DND-41 (cell line): ENCODE data around the gene DGKI.

Source experiments
- ATAC-seq: fragments of 200-7000 bp; cut with Tn5 transposase; 3 replicates; pipeline ENCODE4 v1.9.1; 2021; ENCODE audit warnings: low read depth; ENCODE audit not compliant: insufficient read depth
- DNase-seq: peaks from one replicate; pipeline ENCODE4 v3.0.0-alpha.2; 2020
- H2AFZ ChIP-seq: 2 replicates; pipeline ENCODE4 v1.6.0; 2012; ENCODE audit warnings: low read depth, low read length
- H3K27ac ChIP-seq: 2 replicates; pipeline ENCODE4 v1.5.1; 2012; ENCODE audit warnings: low read length, inconsistent platforms
- H3K27me3 ChIP-seq: fragments of 200-600 bp; sonication (generic); 2 replicates; pipeline ENCODE4 v1.6.0; 2012; ENCODE audit warnings: low read length, mild to moderate bottlenecking, inconsistent platforms; ENCODE audit not compliant: insufficient read depth, poor library complexity
- H3K36me3 ChIP-seq: 2 replicates; pipeline ENCODE4 v1.5.1; 2012; ENCODE audit warnings: low read length, inconsistent platforms; ENCODE audit not compliant: insufficient read depth
- H3K4me1 ChIP-seq: 2 replicates; pipeline ENCODE4 v1.5.1; 2012; ENCODE audit warnings: mild to moderate bottlenecking, low read length; ENCODE audit not compliant: insufficient read depth
- H3K4me2 ChIP-seq: 2 replicates; pipeline ENCODE4 v1.6.0; 2012; ENCODE audit warnings: mild to moderate bottlenecking, moderate library complexity, low read length, inconsistent platforms; ENCODE audit not compliant: insufficient read depth
- H3K4me3 ChIP-seq, 2 experiments: fragments of 200-600 bp in 1 of 2; shearing (Covaris generic) in 1 of 2; 2 replicates each; pipeline ENCODE4 v1.5.1; 2012 to 2016; ENCODE audit warnings: inconsistent platforms in 2 of 2, low read length in 2 of 2, mild to moderate bottlenecking in 2 of 2, low read depth in 1 of 2, moderate library complexity in 1 of 2
- H3K79me2 ChIP-seq: 2 replicates; pipeline ENCODE4 v1.6.0; 2012; ENCODE audit warnings: low read length, inconsistent platforms; ENCODE audit not compliant: insufficient read depth
- H3K9ac ChIP-seq: 2 replicates; pipeline ENCODE4 v1.6.0; 2012; ENCODE audit warnings: low read depth, mild to moderate bottlenecking, inconsistent platforms, low read length, moderate library complexity
- H3K9me3 ChIP-seq: 2 replicates; pipeline ENCODE4 v1.5.1; 2012; ENCODE audit warnings: low read length, moderate library complexity, mild to moderate bottlenecking, inconsistent platforms; ENCODE audit not compliant: insufficient read depth, severe bottlenecking
- H4K20me1 ChIP-seq: 2 replicates; pipeline ENCODE4 v1.6.0; 2012; ENCODE audit warnings: low read length; ENCODE audit not compliant: insufficient read depth
- CTCF ChIP-seq: IDR thresholded peaks from 2 replicates; pipeline ENCODE4 v1.5.1; 2012; ENCODE audit warnings: borderline replicate concordance, low read length, moderate library complexity, mild to moderate bottlenecking; ENCODE audit not compliant: poor library complexity, severe bottlenecking; ENCODE audit errors: extremely low read depth
- EZH2 ChIP-seq: IDR thresholded peaks from 3 replicates; pipeline ENCODE4 v1.6.1; 2012; ENCODE audit warnings: borderline replicate concordance, low read depth, mild to moderate bottlenecking, moderate library complexity, low read length, inconsistent platforms; ENCODE audit not compliant: severe bottlenecking

The DGKI gene

GRCh38 chr7:137689761-137690160, 157.0 kb downstream of the DGKI start:
- no peaks in the 10 kb centered on the region for H3K36me3 ChIP-seq
- H4K20me1 ChIP-seq: no peaks in the 10 kb centered on the region
- H3K9me3 ChIP-seq: no peaks in the 10 kb centered on the region
- no peak overlapping the region for H3K27ac ChIP-seq
- H3K79me2 ChIP-seq: no peaks in the 10 kb centered on the region
- no peak overlapping the region for H3K4me2 ChIP-seq
- no peak for TF ChIP-seq CTCF
- no peak for TF ChIP-seq EZH2
- ATAC-seq (no peak), DNase-seq (no peak)
- no peak overlapping the region for H3K9ac ChIP-seq
- H3K27me3 ChIP-seq: peaks cover 4% of the 10 kb centered on the region
- no peak overlapping the region for H3K4me3 ChIP-seq
- H3K4me1 ChIP-seq: no peaks in the 10 kb centered on the region
- H2AFZ ChIP-seq: no peak overlapping the region

- TF ChIP-seq EZH2: no peak
- no peak for TF ChIP-seq CTCF
- Histone ChIP-seq H3K27ac (no peak overlapping the region), H3K79me2 (no peaks in the 10 kb centered on the region), H3K9me3 (no peaks in the 10 kb centered on the region), H3K4me2 (no peak overlapping the region), H3K27me3 (peaks cover 4% of the 10 kb centered on the region), H3K4me1 (no peaks in the 10 kb centered on the region), H3K4me3 (no peak overlapping the region), H4K20me1 (no peaks in the 10 kb centered on the region), H2AFZ (no peak overlapping the region), H3K9ac (no peak overlapping the region), H3K36me3 (no peaks in the 10 kb centered on the region)
- ATAC-seq (no peak), DNase-seq (no peak)
Observed at GRCh38 chr7:137687556-137688265, 159.1 kb downstream of the DGKI start.

- peaks cover 4% of the 10 kb centered on the region for H3K27me3 ChIP-seq
- H3K79me2 ChIP-seq: no peaks in the 10 kb centered on the region
- H3K4me2 ChIP-seq: no peak overlapping the region
- no peaks in the 10 kb centered on the region for H3K36me3 ChIP-seq
- TF ChIP-seq CTCF (no peak), EZH2 (no peak)
- no peak overlapping the region for H2AFZ ChIP-seq
- H3K9ac ChIP-seq: no peak overlapping the region
- no peaks in the 10 kb centered on the region for H3K9me3 ChIP-seq
- no peak overlapping the region for H3K4me3 ChIP-seq
- DNase-seq (no peak), ATAC-seq (no peak)
- no peaks in the 10 kb centered on the region for H4K20me1 ChIP-seq
- H3K4me1 ChIP-seq: no peaks in the 10 kb centered on the region
- H3K27ac ChIP-seq: no peak overlapping the region
Observed at GRCh38 chr7:137685433-137686164, 161.2 kb downstream of the DGKI start.
